HG02798 (cell line): Measurements from ENCODE around the gene CSGALNACT2.

Experiments
- ATAC-seq: cut with Tn5 transposase; IDR thresholded peaks from one replicate; pipeline ENCODE4 v1.9.1; 2021; ENCODE audit warnings: mild to moderate bottlenecking; ENCODE audit not compliant: unreplicated experiment, poor library complexity

Gene CSGALNACT2

GRCh38 chr10:43111921-43112607 lies 26.2 kb upstream of the CSGALNACT2 start:
- no peak for ATAC-seq

GRCh38 chr10:43112608-43112961 lies 25.7 kb upstream of the CSGALNACT2 start:
- no peak for ATAC-seq

GRCh38 chr10:43113201-43114087 lies 24.8 kb upstream of the CSGALNACT2 start:
- ATAC-seq = no peak

GRCh38 chr10:43114088-43114742 lies 24.0 kb upstream of the CSGALNACT2 start:
- ATAC-seq = no peak

- no peak for ATAC-seq
Observed at GRCh38 chr10:43114743-43115611, 23.3 kb upstream of the CSGALNACT2 start.

- no peak for ATAC-seq
Observed at GRCh38 chr10:43115881-43116595, 22.2 kb upstream of the CSGALNACT2 start.

- no peak for ATAC-seq
Observed at GRCh38 chr10:43116596-43116995, 21.6 kb upstream of the CSGALNACT2 start.

GRCh38 chr10:43117031-43117776 lies 21.0 kb upstream of the CSGALNACT2 start:
- ATAC-seq = no peak

GRCh38 chr10:43117777-43118583 lies 20.3 kb upstream of the CSGALNACT2 start:
- no peak for ATAC-seq

- ATAC-seq = no peak
Observed at GRCh38 chr10:43118631-43119415, 19.4 kb upstream of the CSGALNACT2 start.

- ATAC-seq = no peak
Observed at GRCh38 chr10:43119416-43120115, 18.7 kb upstream of the CSGALNACT2 start.

- no peak for ATAC-seq
Observed at GRCh38 chr10:43120116-43120928, 17.9 kb upstream of the CSGALNACT2 start.

GRCh38 chr10:43120929-43121314 lies 17.3 kb upstream of the CSGALNACT2 start:
- peak; percentile 81 for ATAC-seq

GRCh38 chr10:43121444-43121843 lies 16.8 kb upstream of the CSGALNACT2 start:
- no peak for ATAC-seq

GRCh38 chr10:43122096-43122495 lies 16.1 kb upstream of the CSGALNACT2 start:
- no peak for ATAC-seq

- ATAC-seq = no peak
Observed at GRCh38 chr10:43122826-43123225, 15.4 kb upstream of the CSGALNACT2 start.
